Tibial artery (tissue), 4 donors: Measurements from ENCODE around the gene ENTREP3.

ENCODE experiments used
- DNase-seq, 2 donors: peaks; one replicate each; pipeline ENCODE4 v3.0.0-alpha.2; 2019
- H3K27ac ChIP-seq, 2 donors: fragments of 200-600 bp; sonication (generic) in 1 of 2; 1 replicate in 1 of 2; 2 replicates in 1 of 2; pipeline ENCODE4 v1.5.1; 2018 to 2019; ENCODE audit warnings: mild to moderate bottlenecking in 1 of 2
- H3K27me3 ChIP-seq, 2 donors: fragments of 200-600 bp; sonication (generic) in 1 of 2; one replicate each; pipeline versions ENCODE4 v1.5.1 to v1.6.0; 2016 to 2019
- H3K36me3 ChIP-seq, 3 donors: fragments of 200-600 bp; sonication (generic) in 2 of 3; one replicate each; pipeline ENCODE4 v1.5.1; 2016 to 2019; ENCODE audit warnings: mild to moderate bottlenecking in 2 of 3
- H3K4me1 ChIP-seq, 4 donors: fragments of 200-600 bp; sonication (generic) in 2 of 4; 1 replicate in 3 of 4; 2 replicates in 1 of 4; pipeline ENCODE4 v1.5.1; 2016 to 2019
- H3K4me3 ChIP-seq, 2 donors: fragments of 200-600 bp; sonication (generic) in 1 of 2; 1 replicate in 1 of 2; 2 replicates in 1 of 2; pipeline ENCODE4 v1.5.1; 2018 to 2019; ENCODE audit warnings: mild to moderate bottlenecking in 2 of 2
- H3K9me3 ChIP-seq, 3 donors: fragments of 200-600 bp; sonication (generic) in 1 of 3; one replicate each; pipeline ENCODE4 v1.5.1; 2016 to 2019
- intact Hi-C: fragments of 100-400 bp; cut with DNase I; formaldehyde crosslinking; loops from one replicate; pipeline ENCODE4 v1.15.0; 2023; ENCODE audit warnings: low total_unique reads
- TF ChIP-seq, protein P1 (sequence below), 2 experiments: fragments of 200-600 bp in 1 of 2; fragments of 450-650 bp in 1 of 2; IDR thresholded peaks; one replicate each; pipeline ENCODE4 v1.5.1; 2017 to 2019; ENCODE audit warnings: antibody characterized with exemption in 2 of 2, mild to moderate bottlenecking in 1 of 2, moderate library complexity in 1 of 2

Gene ENTREP3

DNA sequence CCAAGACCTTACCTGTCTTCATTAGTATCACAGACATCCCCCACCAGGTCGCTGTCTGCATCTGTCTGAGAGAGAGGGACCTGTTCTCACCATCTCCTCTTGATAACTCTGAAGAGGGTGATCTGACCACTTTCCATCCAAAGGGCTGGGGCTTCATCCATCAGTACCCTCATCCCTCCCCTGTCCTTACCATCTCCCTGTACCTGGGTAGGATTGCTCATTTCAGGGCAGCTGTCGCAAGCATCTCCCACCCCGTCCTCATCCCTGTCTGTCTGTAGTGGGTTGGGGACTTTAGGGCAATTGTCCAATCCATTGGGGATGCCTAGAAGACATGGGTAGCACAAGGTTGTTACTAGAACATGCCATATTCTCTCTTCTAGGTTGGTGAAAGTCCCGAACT is 55.5 kb downstream of the ENTREP3 start:
- Histone ChIP-seq H3K27me3 (no peaks in the 10 kb centered on the region), H3K4me3 (no peak overlapping the region), H3K9me3 (no peaks in the 10 kb centered on the region), H3K27ac (no peak overlapping the region), H3K4me1 (peaks cover 0 to 12% (median 11%) of the 10 kb centered on the region in 4 donors), H3K36me3 (peaks cover 0 to 47% (median 37%) of the 10 kb centered on the region in 3 donors)
- TF ChIP-seq, protein P1, sequence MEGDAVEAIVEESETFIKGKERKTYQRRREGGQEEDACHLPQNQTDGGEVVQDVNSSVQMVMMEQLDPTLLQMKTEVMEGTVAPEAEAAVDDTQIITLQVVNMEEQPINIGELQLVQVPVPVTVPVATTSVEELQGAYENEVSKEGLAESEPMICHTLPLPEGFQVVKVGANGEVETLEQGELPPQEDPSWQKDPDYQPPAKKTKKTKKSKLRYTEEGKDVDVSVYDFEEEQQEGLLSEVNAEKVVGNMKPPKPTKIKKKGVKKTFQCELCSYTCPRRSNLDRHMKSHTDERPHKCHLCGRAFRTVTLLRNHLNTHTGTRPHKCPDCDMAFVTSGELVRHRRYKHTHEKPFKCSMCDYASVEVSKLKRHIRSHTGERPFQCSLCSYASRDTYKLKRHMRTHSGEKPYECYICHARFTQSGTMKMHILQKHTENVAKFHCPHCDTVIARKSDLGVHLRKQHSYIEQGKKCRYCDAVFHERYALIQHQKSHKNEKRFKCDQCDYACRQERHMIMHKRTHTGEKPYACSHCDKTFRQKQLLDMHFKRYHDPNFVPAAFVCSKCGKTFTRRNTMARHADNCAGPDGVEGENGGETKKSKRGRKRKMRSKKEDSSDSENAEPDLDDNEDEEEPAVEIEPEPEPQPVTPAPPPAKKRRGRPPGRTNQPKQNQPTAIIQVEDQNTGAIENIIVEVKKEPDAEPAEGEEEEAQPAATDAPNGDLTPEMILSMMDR (IDR thresholded peaks at IDR 0.05), result no peak
- no peak for DNase-seq
- intact Hi-C loops, result no loop called here

DNA sequence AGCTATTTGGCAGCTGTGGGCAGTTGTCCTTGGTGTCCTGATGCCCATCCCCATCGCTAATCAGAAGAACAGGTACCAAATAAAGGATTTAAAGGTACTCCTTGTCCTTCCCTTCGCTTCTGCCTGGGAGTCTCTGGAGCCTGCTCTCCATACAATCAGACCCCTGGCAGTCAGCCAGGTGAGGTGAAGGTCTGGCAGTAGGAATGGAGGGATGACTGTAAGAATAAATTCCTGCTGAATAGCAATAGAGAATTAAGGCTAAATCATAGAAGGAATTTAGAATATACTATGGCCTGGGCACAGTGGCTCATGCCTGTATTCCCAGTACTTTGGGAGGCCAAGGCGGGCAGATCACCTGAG is 56.8 kb downstream of the ENTREP3 start:
- Histone ChIP-seq H3K4me1 (peaks cover 0 to 24% (median 21%) of the 10 kb centered on the region in 4 donors), H3K36me3 (peaks cover 0 to 44% (median 37%) of the 10 kb centered on the region in 3 donors), H3K27ac (no peak overlapping the region), H3K4me3 (no peak overlapping the region), H3K27me3 (no peaks in the 10 kb centered on the region), H3K9me3 (no peaks in the 10 kb centered on the region)
- intact Hi-C loops, result no loop called here
- TF ChIP-seq, protein P1 (IDR thresholded peaks at IDR 0.05), result no peak
- no peak for DNase-seq

DNA sequence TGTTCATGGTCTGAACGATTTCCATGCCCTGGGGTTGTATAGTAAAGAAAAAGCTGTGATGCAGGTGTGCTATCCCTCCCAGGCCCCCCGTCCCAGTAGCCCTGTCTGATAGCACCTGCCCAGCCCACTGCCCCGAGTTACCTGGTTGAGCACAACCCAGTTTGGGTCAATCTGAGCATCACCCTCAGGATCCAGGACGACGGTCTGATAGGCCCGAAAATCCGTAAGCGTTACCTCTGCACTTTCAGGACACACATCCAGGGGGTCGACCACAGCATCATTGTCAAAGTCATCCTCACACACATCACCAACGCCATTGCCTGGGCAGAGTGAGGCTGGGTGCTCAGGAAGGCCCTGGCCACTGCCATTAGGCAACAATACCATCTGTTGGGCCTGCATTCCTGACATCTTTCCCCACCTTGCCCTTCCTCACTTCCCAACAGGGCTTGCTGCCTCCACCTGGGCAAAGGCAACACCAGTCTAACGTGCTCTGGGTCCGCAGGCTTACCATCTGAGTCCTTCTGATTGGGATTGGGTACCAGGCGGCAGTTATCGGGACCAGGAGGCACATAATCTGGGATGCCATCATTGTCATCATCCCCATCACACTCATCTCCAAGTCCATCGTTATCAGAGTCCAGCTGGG is 57.3 kb downstream of the ENTREP3 start:
- H3K27me3 ChIP-seq, result no peaks in the 10 kb centered on the region
- peaks cover 0 to 44% (median 34%) of the 10 kb centered on the region in 3 donors for H3K36me3 ChIP-seq
- no peak for DNase-seq
- TF ChIP-seq, protein P1 (IDR thresholded peaks at IDR 0.05), result no peak
- intact Hi-C loops, result no loop called here
- peaks cover 0 to 29% (median 25%) of the 10 kb centered on the region in 4 donors for H3K4me1 ChIP-seq
- no peaks in the 10 kb centered on the region for H3K9me3 ChIP-seq
- no peak overlapping the region for H3K4me3 ChIP-seq
- H3K27ac ChIP-seq, result peak overlapping the region in 1 of 2 donors; percentile 5
